ENCODE data around the gene SCAND1. TPM values are rescaled to one million over a fixed set of nuclear protein-coding genes. Genes with fewer than 3 reads are reported as not detected.

SCAND1 gene
- total and polyA plus RNA-seq, 9 of the 15 experiments (the other 6 are each of a cell fraction or from before 2014, with no cell fraction given) = 0.08 to 94.0 (median 5.8) TPM

GRCh38 chr20:35978041-35978513 is 23.8 kb upstream of the SCAND1 start (continued):
- TF ChIP-seq ILK (tag; IDR thresholded peaks at IDR 0.05; ENCODE audit: borderline replicate concordance, low read depth) (no peak), DDX20 (tag; IDR thresholded peaks at IDR 0.05; ENCODE audit: low read depth) (no peak), ZNF398 (CRISPR knock-in tag; IDR thresholded peaks at IDR 0.05) (no peak), TAF1 (IDR thresholded peaks at IDR 0.05; ENCODE audit: control insufficient read depth, extremely low read depth, insufficient read depth, low read length, severe bottlenecking) (no peak), EGR1 (conservative IDR thresholded peaks at IDR 0.05) (no peak), ESRRA (IDR thresholded peaks at IDR 0.05; ENCODE audit: borderline replicate concordance, low read depth) (no peak), CSDE1 (IDR thresholded peaks at IDR 0.05) (no peak), CGGBP1 (CRISPR knock-in tag; IDR thresholded peaks at IDR 0.05) (no peak), CBFA2T3 (IDR thresholded peaks at IDR 0.05) (no peak), ZNF76 (CRISPR knock-in tag; IDR thresholded peaks at IDR 0.05; ENCODE audit: borderline replicate concordance) (no peak), ZBTB33 (CRISPR knock-in tag; IDR thresholded peaks at IDR 0.05) (peak; percentile 13; the same call in 1 of the 2 replicates), ZNF695 (CRISPR knock-in tag; IDR thresholded peaks at IDR 0.05) (no peak), TOE1 (IDR thresholded peaks at IDR 0.05; ENCODE audit: borderline replicate concordance) (no peak), TOE1 (CRISPR knock-in tag; IDR thresholded peaks at IDR 0.05; ENCODE audit: borderline replicate concordance, low read depth) (no peak), ZNF280A (IDR thresholded peaks at IDR 0.05; ENCODE audit: low read depth, partially characterized antibody) (no peak), CHD4 (IDR thresholded peaks at IDR 0.05; ENCODE audit: insufficient read depth, insufficient replicate concordance, low read depth, low read length, poor library complexity, severe bottlenecking) (no peak), ZNF280B (CRISPR knock-in tag; IDR thresholded peaks at IDR 0.05) (no peak), ZNF311 (CRISPR knock-in tag; IDR thresholded peaks at IDR 0.05) (no peak), U2AF1 (optimal IDR thresholded peaks at IDR 0.05; ENCODE audit: low read depth, low read length) (no peak), MAFK (IDR thresholded peaks at IDR 0.05; ENCODE audit: low read length) (peak; percentile 50)

All from K562 (cell line).